Ectodermal cell (in vitro differentiated cells): Measurements from ENCODE around the gene R3HDML.

ENCODE experiments used
- H3K27ac ChIP-seq: 2 replicates; pipeline ENCODE4 v1.7.0; 2013; ENCODE audit warnings: mild to moderate bottlenecking, low read depth, low read length; ENCODE audit not compliant: insufficient read depth, poor library complexity, severe bottlenecking
- H3K27me3 ChIP-seq: 2 replicates; pipeline ENCODE4 v1.7.0; 2013; ENCODE audit warnings: mild to moderate bottlenecking, low read length; ENCODE audit not compliant: insufficient read depth, control insufficient read depth, poor library complexity, severe bottlenecking
- H3K36me3 ChIP-seq: one replicate; pipeline ENCODE4 v1.7.0; 2013; ENCODE audit warnings: low read length; ENCODE audit not compliant: control insufficient read depth, insufficient read depth
- H3K4me1 ChIP-seq: one replicate; pipeline ENCODE4 v1.7.0; 2013; ENCODE audit warnings: low read length; ENCODE audit not compliant: control insufficient read depth, insufficient read depth
- H3K4me3 ChIP-seq: 2 replicates; pipeline ENCODE4 v1.7.0; 2013; ENCODE audit warnings: low read depth, low read length, control low read depth; ENCODE audit not compliant: insufficient read depth
- H3K9me3 ChIP-seq: 2 replicates; pipeline ENCODE4 v1.7.0; 2013; ENCODE audit warnings: mild to moderate bottlenecking, low read length, moderate library complexity; ENCODE audit not compliant: control insufficient read depth
- WGBS, 2 experiments: methylation state at CpG; one replicate each; pipeline ENCODE4 v1.1.7; 2013; ENCODE audit warnings: missing lambda C conversion rate in 2 of 2; 5-methylcytosine and 5-hydroxymethylcytosine counted together

The R3HDML gene

DNA sequence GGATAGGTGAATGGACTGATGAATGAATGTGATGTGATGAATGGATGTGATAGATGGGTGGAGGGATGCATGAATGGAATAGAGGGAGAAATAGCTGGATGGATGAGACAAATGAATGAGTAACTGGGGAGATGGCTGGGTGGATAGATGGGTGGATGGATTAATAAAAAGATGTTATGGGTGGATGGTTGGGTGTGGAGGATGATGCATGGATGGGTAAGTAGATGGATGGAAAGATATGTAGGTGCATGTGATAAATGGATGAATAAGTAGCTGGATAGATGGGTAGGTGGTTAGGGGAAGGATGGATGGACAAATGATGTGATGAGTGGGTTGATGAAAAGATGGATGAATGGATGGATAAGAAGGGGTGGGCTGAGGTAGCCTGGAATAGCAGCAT is 23.4 kb downstream of the R3HDML start:
- H3K4me1 ChIP-seq = peaks cover 9% of the 10 kb centered on the region
- H3K9me3 ChIP-seq = no peaks in the 10 kb centered on the region
- H3K36me3 ChIP-seq = no peaks in the 10 kb centered on the region
- H3K27me3 ChIP-seq = no peaks in the 10 kb centered on the region
- H3K4me3 ChIP-seq = no peak overlapping the region
- no peak overlapping the region for H3K27ac ChIP-seq

- no peak overlapping the region for H3K27ac ChIP-seq
- no peaks in the 10 kb centered on the region for H3K36me3 ChIP-seq
- H3K4me3 ChIP-seq = no peak overlapping the region
- no peaks in the 10 kb centered on the region for H3K9me3 ChIP-seq
- no peaks in the 10 kb centered on the region for H3K27me3 ChIP-seq
- peaks cover 4% of the 10 kb centered on the region for H3K4me1 ChIP-seq
- 73 to 82% methylated on average over 3 of the region's 3 CpGs for WGBS, 2 experiments
Observed at GRCh38 chr20:44361021-44361420, 24.2 kb downstream of the R3HDML start.

DNA sequence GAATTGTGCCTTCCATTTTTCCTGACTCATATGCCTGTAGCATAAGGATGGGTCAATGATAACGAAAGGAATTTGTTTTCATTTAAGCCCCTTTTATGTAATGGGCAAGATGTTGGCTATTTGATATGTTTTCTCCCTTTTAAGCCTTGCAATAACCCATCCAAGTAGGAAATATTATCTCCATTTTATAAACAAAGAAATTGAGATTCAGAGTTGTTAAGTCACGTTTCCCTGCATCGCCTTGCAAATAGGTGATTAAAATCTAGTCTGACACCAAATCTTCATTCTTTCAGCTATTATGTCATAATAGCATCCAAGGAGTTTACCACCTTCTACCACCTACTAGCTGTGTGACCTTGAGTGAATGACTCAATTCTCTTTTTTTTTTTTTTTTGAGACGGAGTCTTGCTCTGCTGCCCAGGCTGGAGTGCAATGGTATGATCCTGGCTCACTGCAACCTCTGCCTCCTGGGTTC is 25.7 kb downstream of the R3HDML start:
- H3K36me3 ChIP-seq = no peaks in the 10 kb centered on the region
- H3K4me3 ChIP-seq = no peak overlapping the region
- 78 to 82% methylated on average over 4 of the region's 4 CpGs for WGBS, 2 experiments
- H3K27me3 ChIP-seq = no peaks in the 10 kb centered on the region
- H3K4me1 ChIP-seq = no peaks in the 10 kb centered on the region
- H3K27ac ChIP-seq = no peak overlapping the region
- no peaks in the 10 kb centered on the region for H3K9me3 ChIP-seq

DNA sequence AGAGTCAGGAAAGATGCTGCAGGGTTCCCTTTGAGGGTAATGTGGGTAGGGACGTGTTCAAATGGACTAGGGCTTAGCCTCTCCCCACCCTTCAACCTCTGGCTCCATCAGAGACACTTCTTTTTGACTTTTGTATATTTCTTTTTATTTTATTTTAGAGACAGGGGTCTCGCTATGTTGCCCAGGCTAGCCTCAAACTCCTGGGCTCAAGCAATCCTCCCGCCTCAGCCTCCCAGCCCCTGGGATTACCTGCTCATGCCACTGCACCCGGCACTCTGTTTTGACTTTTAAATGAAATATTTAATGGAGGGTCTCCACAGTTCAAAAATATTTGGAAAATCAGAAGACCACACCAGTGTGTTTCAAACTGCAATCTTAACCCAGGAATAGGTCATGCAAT is 27.2 kb downstream of the R3HDML start:
- no peak overlapping the region for H3K27ac ChIP-seq
- no peaks in the 10 kb centered on the region for H3K9me3 ChIP-seq
- H3K4me1 ChIP-seq = no peaks in the 10 kb centered on the region
- WGBS, 2 experiments = 91 to 94% methylated on average over 3 to 4 of the region's 4 CpGs
- no peak overlapping the region for H3K4me3 ChIP-seq
- H3K27me3 ChIP-seq = no peaks in the 10 kb centered on the region
- H3K36me3 ChIP-seq = no peaks in the 10 kb centered on the region

GRCh38 chr20:44364780-44365179 is 27.9 kb downstream of the R3HDML start:
- Histone ChIP-seq H3K27ac (no peak overlapping the region), H3K4me3 (no peak overlapping the region), H3K4me1 (no peaks in the 10 kb centered on the region), H3K27me3 (no peaks in the 10 kb centered on the region), H3K9me3 (no peaks in the 10 kb centered on the region), H3K36me3 (no peaks in the 10 kb centered on the region)
- WGBS, 2 experiments = 100% methylated on average over 2 to 3 of the region's 6 CpGs

GRCh38 chr20:44367746-44368145 is 30.9 kb downstream of the R3HDML start:
- no peaks in the 10 kb centered on the region for H3K4me1 ChIP-seq
- H3K4me3 ChIP-seq = no peak overlapping the region
- no peaks in the 10 kb centered on the region for H3K9me3 ChIP-seq
- H3K36me3 ChIP-seq = no peaks in the 10 kb centered on the region
- no peaks in the 10 kb centered on the region for H3K27me3 ChIP-seq
- WGBS, 2 experiments = 95 to 97% methylated on average over 5 to 6 of the region's 6 CpGs
- H3K27ac ChIP-seq = no peak overlapping the region

DNA sequence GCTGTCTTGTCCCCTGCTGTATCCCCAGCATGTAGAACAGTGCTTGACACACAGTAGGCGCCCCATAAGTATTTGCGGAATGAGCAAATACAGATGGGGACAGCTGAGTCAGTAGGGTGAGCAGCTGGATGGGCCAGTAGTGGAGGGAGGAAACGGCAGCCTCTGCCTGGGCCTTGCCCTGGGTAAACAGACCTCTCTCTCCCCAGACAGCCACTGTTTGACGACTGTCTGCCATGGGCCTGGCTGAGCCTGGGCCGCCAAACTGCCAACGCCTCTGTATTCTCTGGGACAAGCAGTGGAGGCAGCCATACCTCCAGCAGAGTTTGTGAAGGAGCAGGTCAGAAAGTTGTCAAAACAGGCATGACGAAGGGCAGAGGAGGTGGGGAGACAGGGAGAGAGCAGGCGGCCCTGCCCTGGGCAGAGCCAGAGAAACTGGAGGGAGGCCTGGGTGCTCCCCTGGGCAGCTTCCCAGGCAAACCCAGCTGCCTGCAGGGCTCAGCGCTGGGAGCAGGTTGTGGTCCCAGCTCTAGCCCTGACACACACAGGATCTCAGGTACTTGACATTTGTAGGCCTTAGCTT is 33.9 kb downstream of the R3HDML start:
- Histone ChIP-seq H3K4me3 (no peak overlapping the region), H3K36me3 (no peaks in the 10 kb centered on the region), H3K4me1 (no peaks in the 10 kb centered on the region), H3K27me3 (no peaks in the 10 kb centered on the region), H3K27ac (no peak overlapping the region), H3K9me3 (no peaks in the 10 kb centered on the region)
- 67 to 68% methylated on average over 9 of the region's 9 CpGs for WGBS, 2 experiments

DNA sequence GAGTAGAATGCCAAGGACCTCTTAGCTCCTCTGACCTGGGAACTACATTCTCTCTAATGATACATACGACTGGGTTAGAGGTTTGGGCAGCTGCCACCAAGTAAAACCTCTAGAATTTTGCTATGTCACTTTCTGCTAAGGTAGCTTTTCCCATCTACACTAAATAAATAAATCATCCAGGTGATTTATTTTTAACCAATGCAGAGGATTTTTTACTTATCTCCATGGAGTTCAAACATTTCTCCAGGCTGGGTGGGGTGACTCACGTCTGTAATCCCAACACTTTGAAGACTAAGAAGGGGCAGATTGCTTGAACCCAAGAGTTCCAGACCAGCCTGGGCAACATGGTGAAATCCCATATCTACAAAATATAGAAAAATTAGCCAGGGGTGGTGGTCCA is 45.8 kb downstream of the R3HDML start:
- 90 to 95% methylated on average over 2 of the region's 2 CpGs for WGBS, 2 experiments
- Histone ChIP-seq H3K27me3 (no peaks in the 10 kb centered on the region), H3K4me3 (no peak overlapping the region), H3K4me1 (no peaks in the 10 kb centered on the region), H3K9me3 (no peaks in the 10 kb centered on the region), H3K27ac (no peak overlapping the region), H3K36me3 (no peaks in the 10 kb centered on the region)

DNA sequence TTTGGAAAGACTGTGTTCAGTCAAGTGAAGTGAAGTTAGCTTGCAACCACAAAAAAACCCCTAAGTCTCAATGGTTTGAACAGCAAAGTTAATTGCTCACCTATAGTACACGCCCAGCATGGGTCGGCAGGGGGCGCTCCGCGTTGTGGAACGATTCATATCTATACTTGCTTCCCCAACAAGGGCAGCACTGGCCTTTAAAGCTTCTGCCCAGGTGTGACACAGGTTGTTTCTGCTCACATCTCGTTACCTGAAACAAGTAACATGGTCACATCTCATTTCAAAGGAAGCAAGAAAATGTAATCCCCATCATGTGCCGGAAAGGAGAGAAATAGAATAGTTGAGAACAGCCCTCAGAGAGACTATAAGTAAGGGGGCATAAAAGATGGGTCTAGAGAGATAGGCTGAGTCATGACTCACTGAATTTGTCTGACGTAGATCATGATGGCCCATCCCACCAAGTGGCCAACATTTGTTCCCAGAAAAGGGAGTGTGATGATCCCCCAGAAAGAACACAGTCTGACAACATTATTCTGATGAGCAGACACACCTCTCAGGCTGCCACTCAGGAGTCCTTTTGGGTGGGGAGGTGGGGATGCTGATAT is 47.7 kb downstream of the R3HDML start:
- WGBS, 2 experiments = 20 to 21% methylated on average over 9 of the region's 9 CpGs
- Histone ChIP-seq H3K36me3 (no peaks in the 10 kb centered on the region), H3K27ac (no peak overlapping the region), H3K27me3 (no peaks in the 10 kb centered on the region), H3K9me3 (no peaks in the 10 kb centered on the region), H3K4me1 (no peaks in the 10 kb centered on the region), H3K4me3 (no peak overlapping the region)

GRCh38 chr20:44388466-44389023 is 51.7 kb downstream of the R3HDML start:
- 11% methylated on average over 29 of the region's 29 CpGs for WGBS, 2 experiments
- Histone ChIP-seq H3K4me1 (no peaks in the 10 kb centered on the region), H3K27me3 (no peaks in the 10 kb centered on the region), H3K27ac (no peak overlapping the region), H3K4me3 (no peak overlapping the region), H3K9me3 (no peaks in the 10 kb centered on the region), H3K36me3 (no peaks in the 10 kb centered on the region)
